CD14-positive monocyte (primary cell): ENCODE measurements around the gene TUBE1. TPM values are rescaled to one million over a fixed set of nuclear protein-coding genes. Genes with fewer than 3 reads are reported as not detected.

Source experiments
- DNase-seq, 3 donors: peaks; one replicate each; pipeline ENCODE4 v3.0.0-alpha.2; 2011 to 2022
- H2AFZ ChIP-seq: 2 replicates; pipeline ENCODE4 v1.6.0; 2012; ENCODE audit warnings: mild to moderate bottlenecking, low read depth, low read length, inconsistent platforms; ENCODE audit not compliant: insufficient read depth, poor library complexity, severe bottlenecking
- H3K27ac ChIP-seq, 2 donors: 1 replicate in 1 of 2; 2 replicates in 1 of 2; pipeline ENCODE4 v1.5.1; 2012 to 2013; ENCODE audit warnings: low read length in 2 of 2, control low read depth in 1 of 2, inconsistent platforms in 1 of 2, low read depth in 1 of 2, mild to moderate bottlenecking in 1 of 2
- H3K27me3 ChIP-seq, 2 donors: one replicate each; pipeline versions ENCODE4 v1.6.0 to v1.6.1; 2011 to 2013; ENCODE audit warnings: low read length in 2 of 2; ENCODE audit not compliant: control insufficient read depth in 2 of 2, insufficient read depth in 2 of 2
- H3K36me3 ChIP-seq, 2 donors: replicated peaks in 1 of 2; 1 replicate in 1 of 2; 2 replicates in 1 of 2; pipeline versions ENCODE4 v1.5.1 to v1.6.1; 2012 to 2013; ENCODE audit warnings: low read length in 2 of 2, control low read depth in 1 of 2, inconsistent platforms in 1 of 2, mild to moderate bottlenecking in 1 of 2; ENCODE audit not compliant: insufficient read depth in 2 of 2, control insufficient read depth in 1 of 2
- H3K4me1 ChIP-seq, 2 donors: 1 replicate in 1 of 2; 2 replicates in 1 of 2; pipeline versions ENCODE4 v1.5.1 to v1.6.1; 2012 to 2013; ENCODE audit warnings: low read length in 2 of 2, control low read depth in 1 of 2, inconsistent platforms in 1 of 2, mild to moderate bottlenecking in 1 of 2, moderate library complexity in 1 of 2; ENCODE audit not compliant: insufficient read depth in 2 of 2, control insufficient read depth in 1 of 2
- H3K4me2 ChIP-seq: replicated peaks from 2 replicates; pipeline ENCODE3; 2012; ENCODE audit warnings: low read length, moderate library complexity, mild to moderate bottlenecking; ENCODE audit not compliant: poor library complexity, severe bottlenecking; ENCODE audit errors: extremely low read depth
- H3K4me3 ChIP-seq, 3 experiments: fragments of 200-600 bp in 1 of 3; sonication (generic) in 1 of 3; replicated peaks in 1 of 3; 1 replicate in 2 of 3; 2 replicates in 1 of 3; pipeline ENCODE4 v1.5.1; 2011 to 2013; ENCODE audit warnings: low read length in 3 of 3, mild to moderate bottlenecking in 3 of 3, control low read depth in 2 of 3, low read depth in 2 of 3, inconsistent platforms in 1 of 3, moderate library complexity in 1 of 3
- H3K79me2 ChIP-seq: 2 replicates; pipeline ENCODE4 v1.6.0; 2012; ENCODE audit warnings: mild to moderate bottlenecking, control low read depth, inconsistent platforms, low read length, moderate library complexity; ENCODE audit not compliant: insufficient read depth
- H3K9ac ChIP-seq: 2 replicates; pipeline ENCODE4 v1.6.0; 2017; ENCODE audit warnings: low read length, mild to moderate bottlenecking; ENCODE audit not compliant: insufficient read depth, poor library complexity, severe bottlenecking
- H3K9me3 ChIP-seq, 2 donors: replicated peaks in 1 of 2; 1 replicate in 1 of 2; 2 replicates in 1 of 2; pipeline versions ENCODE4 v1.5.1 to v1.6.1; 2012 to 2013; ENCODE audit warnings: low read length in 2 of 2, control low read depth in 1 of 2; ENCODE audit not compliant: control insufficient read depth in 1 of 2, insufficient read depth in 1 of 2
- H4K20me1 ChIP-seq: 2 replicates; pipeline ENCODE4 v1.6.0; 2012; ENCODE audit warnings: mild to moderate bottlenecking, low read length, control low read depth, moderate library complexity; ENCODE audit not compliant: insufficient read depth
- H3K27ac Mint-ChIP-seq, 7 donors: one replicate each; pipeline ENCODE4 v1.8.0; 2020; ENCODE audit warnings: mild to moderate bottlenecking in 7 of 7, mixed read lengths in 7 of 7, moderate library complexity in 6 of 7, inconsistent platforms in 2 of 7
- H3K27me3 Mint-ChIP-seq, 3 donors: one replicate each; pipeline ENCODE4 v1.8.0; 2021 to 2022; ENCODE audit warnings: low read depth in 3 of 3, mild to moderate bottlenecking in 3 of 3, mixed read lengths in 3 of 3, moderate library complexity in 3 of 3, inconsistent platforms in 1 of 3
- H3K36me3 Mint-ChIP-seq, 2 donors: one replicate each; pipeline ENCODE4 v1.8.0; 2020; ENCODE audit warnings: mixed read lengths in 2 of 2, inconsistent platforms in 1 of 2, mild to moderate bottlenecking in 1 of 2
- H3K4me1 Mint-ChIP-seq: one replicate; pipeline ENCODE4 v1.8.0; 2020; ENCODE audit warnings: mild to moderate bottlenecking, mixed read lengths
- H3K4me3 Mint-ChIP-seq, 2 donors: one replicate each; pipeline ENCODE4 v1.8.0; 2020; ENCODE audit warnings: mild to moderate bottlenecking in 2 of 2, mixed read lengths in 2 of 2, moderate library complexity in 1 of 2
- H3K9me3 Mint-ChIP-seq, 7 donors: one replicate each; pipeline ENCODE4 v1.8.0; 2020 to 2022; ENCODE audit warnings: mixed read lengths in 7 of 7, mild to moderate bottlenecking in 6 of 7, moderate library complexity in 6 of 7, inconsistent platforms in 2 of 7
- WGBS: methylation state at CpG from one replicate; pipeline ENCODE4 v1.1.5; 2013; ENCODE audit warnings: missing lambda C conversion rate; ENCODE audit not compliant: insufficient coverage; 5-methylcytosine and 5-hydroxymethylcytosine counted together
- intact Hi-C, 2 donors: fragments of 100-400 bp; cut with micrococcal nuclease; formaldehyde crosslinking; loops; one replicate each; pipeline versions ENCODE4 v1.15.0 to v1.15.1; 2023
- polyA plus RNA-seq, 3 donors: library from polyadenylated mRNA; depleted of rRNA in 1 of 3; unstranded in 2 of 3; stranded (reverse) in 1 of 3; fragments of 300-500 nt in 2 of 3; fragments of >200 nt in 1 of 3; fragmentation: Illumina TruSeq in 2 of 3; gene quantifications; 1 replicate in 2 of 3; 2 replicates in 1 of 3; pipeline ENCODE4 v1.2.3, GENCODE V29; 2012 to 2021
- TF ChIP-seq, protein P1 (sequence below): fragments of 200-600 bp; IDR thresholded peaks from one replicate; pipeline ENCODE4 v1.8.0; 2022; ENCODE audit warnings: antibody characterized with exemption, mild to moderate bottlenecking

The TUBE1 gene
- polyA plus RNA-seq, 3 donors, result 2.1 to 4.6 (median 2.7) TPM

DNA sequence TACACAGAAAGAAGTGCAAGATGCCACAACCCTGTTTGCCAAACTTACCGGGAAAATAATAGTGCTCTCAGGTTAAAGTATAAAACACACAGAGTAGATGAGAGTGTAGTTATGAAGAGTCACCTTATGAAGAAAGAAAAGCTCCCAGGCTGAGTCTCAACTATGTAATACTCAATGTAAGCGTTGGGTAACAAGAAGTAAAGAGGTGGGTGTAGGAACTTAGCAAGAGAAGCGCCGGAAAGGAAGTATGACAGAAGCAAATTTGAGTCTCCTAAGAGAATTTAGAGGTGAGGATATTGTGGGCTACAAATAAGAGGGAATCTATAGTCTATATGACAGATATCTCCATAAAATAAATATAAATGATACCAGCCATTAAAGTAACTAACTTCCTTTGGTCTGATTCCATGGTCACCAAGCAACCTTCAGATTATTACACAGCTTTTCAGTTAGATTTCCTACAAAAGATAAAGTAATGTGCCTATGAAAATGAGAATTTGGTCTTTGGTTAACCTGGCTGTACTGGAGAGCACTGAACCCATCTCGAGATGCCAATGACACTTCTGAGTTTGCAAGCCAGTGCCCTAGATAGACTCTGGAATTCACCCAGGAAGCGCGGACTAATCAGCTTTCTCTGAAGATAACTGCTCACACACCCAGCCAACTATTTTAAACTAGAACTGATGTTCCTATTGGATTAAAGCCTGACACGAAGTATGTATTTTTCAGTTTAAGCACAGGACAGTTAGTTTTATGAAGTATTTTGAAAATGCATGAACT, 1.8 kb downstream of the TUBE1 start:
- intact Hi-C loops, result loop anchor here (5.0 to 10.0 kb wide), 2 partner anchors 77 to 79 kb away; no protein-coding TSS in a partner anchor
- Mint-ChIP-seq H3K4me3 (no peak overlapping the region), H3K4me1 (peaks cover 4% of the 10 kb centered on the region), H3K9me3 (no peaks in the 10 kb centered on the region), H3K27me3 (peaks cover 0 to 4% (median 3%) of the 10 kb centered on the region in 3 donors), H3K27ac (peak overlapping the region in 2 of 7 donors; percentile 6 to 52), H3K36me3 (peaks cover 0 to 2% of the 10 kb centered on the region in 2 donors)
- H4K20me1 ChIP-seq, result no peaks in the 10 kb centered on the region
- no peaks in the 10 kb centered on the region for H3K79me2 ChIP-seq
- H3K4me2 ChIP-seq, result no peak overlapping the region
- no peak overlapping the region for H3K27ac ChIP-seq
- no peak for DNase-seq
- H3K36me3 ChIP-seq, result no peaks in the 10 kb centered on the region
- H3K27me3 ChIP-seq, result no peaks in the 10 kb centered on the region
- H3K4me1 ChIP-seq, result peaks cover 9 to 12% of the 10 kb centered on the region in 2 donors
- H3K9me3 ChIP-seq, result no peaks in the 10 kb centered on the region
- TF ChIP-seq, protein P1, sequence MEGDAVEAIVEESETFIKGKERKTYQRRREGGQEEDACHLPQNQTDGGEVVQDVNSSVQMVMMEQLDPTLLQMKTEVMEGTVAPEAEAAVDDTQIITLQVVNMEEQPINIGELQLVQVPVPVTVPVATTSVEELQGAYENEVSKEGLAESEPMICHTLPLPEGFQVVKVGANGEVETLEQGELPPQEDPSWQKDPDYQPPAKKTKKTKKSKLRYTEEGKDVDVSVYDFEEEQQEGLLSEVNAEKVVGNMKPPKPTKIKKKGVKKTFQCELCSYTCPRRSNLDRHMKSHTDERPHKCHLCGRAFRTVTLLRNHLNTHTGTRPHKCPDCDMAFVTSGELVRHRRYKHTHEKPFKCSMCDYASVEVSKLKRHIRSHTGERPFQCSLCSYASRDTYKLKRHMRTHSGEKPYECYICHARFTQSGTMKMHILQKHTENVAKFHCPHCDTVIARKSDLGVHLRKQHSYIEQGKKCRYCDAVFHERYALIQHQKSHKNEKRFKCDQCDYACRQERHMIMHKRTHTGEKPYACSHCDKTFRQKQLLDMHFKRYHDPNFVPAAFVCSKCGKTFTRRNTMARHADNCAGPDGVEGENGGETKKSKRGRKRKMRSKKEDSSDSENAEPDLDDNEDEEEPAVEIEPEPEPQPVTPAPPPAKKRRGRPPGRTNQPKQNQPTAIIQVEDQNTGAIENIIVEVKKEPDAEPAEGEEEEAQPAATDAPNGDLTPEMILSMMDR, result no peak
- H3K4me3 ChIP-seq, result no peak overlapping the region
- no peak overlapping the region for H3K9ac ChIP-seq
- no peak overlapping the region for H2AFZ ChIP-seq
- WGBS, result 83% methylated on average over 3 of the region's 8 CpGs

DNA sequence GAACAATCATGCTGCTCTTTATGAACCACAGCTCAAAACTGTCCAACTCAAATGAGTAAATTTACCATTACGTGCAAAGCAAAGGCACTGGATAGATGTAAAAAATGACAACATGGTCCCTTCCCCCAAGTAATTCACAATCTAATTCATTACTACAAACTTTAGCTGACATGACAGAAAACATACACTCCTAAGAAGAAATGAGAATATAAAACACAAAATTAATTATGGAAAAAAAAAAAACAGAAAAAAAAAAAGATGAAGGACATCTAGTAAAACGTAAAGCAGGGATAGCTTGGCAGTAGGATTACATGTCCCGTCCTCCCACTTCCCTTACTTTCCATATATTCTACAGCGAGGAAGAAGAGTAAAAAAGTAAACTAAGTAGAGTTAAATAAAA, 5.7 kb downstream of the TUBE1 start:
- H3K4me3 ChIP-seq, result no peak overlapping the region
- H3K4me1 ChIP-seq, result peaks cover 4% of the 10 kb centered on the region in 2 donors
- H3K4me1 Mint-ChIP-seq, result peaks cover 4% of the 10 kb centered on the region
- no peaks in the 10 kb centered on the region for H3K27me3 ChIP-seq
- TF ChIP-seq, protein P1, result no peak
- H3K27ac Mint-ChIP-seq, result peak overlapping the region in 1 of 7 donors; percentile 54
- peaks cover 6 to 11% of the 10 kb centered on the region in 2 donors for H3K36me3 Mint-ChIP-seq
- H3K9me3 ChIP-seq, result no peaks in the 10 kb centered on the region
- H3K79me2 ChIP-seq, result no peaks in the 10 kb centered on the region
- H3K9ac ChIP-seq, result no peak overlapping the region
- H3K27ac ChIP-seq, result no peak overlapping the region
- H4K20me1 ChIP-seq, result no peaks in the 10 kb centered on the region
- no peak for DNase-seq
- H3K27me3 Mint-ChIP-seq, result peaks cover 0 to 1% (median 0%) of the 10 kb centered on the region in 3 donors
- no peak overlapping the region for H3K4me3 Mint-ChIP-seq
- H3K9me3 Mint-ChIP-seq, result no peaks in the 10 kb centered on the region
- peaks cover 0 to 7% of the 10 kb centered on the region in 2 donors for H3K36me3 ChIP-seq
- WGBS, result no CpG with 5 or more reads among the region's 4 CpGs
- intact Hi-C loops, result loop anchor here in 1 of 2 donors (10.0 kb wide), 1 partner anchor 83 kb away; no protein-coding TSS in a partner anchor
- no peak overlapping the region for H3K4me2 ChIP-seq
- H2AFZ ChIP-seq, result no peak overlapping the region
